ENCODE data around the gene SCARB1.

SCARB1 gene

DNA sequence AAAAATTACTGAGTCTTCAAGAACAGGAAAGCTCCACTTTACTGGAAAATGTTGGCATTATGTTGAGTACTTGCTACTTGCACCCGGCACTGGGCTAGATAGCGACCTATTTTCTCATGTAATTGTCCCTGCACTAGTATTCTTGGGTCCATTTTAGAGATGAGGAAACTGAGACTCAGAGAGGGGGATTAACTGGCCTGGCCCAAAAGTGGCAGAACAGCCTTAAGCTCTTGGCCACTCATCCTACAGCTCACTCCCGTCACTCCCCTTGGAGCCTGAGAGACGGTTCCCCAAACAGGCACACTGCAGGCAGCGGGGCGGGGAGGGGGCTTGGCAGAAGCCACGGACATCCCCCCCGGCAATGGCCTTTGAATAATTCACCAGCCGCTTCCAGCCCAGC lies 113.9 kb downstream of the SCARB1 start:
- no peak overlapping the region for H2AFZ ChIP-seq (ENCODE audit: low read depth, low read length)
- H3K4me1 ChIP-seq (ENCODE audit: insufficient read depth, low read length), result peaks cover 25% of the 10 kb centered on the region
- no peaks in the 10 kb centered on the region for H3K9me3 ChIP-seq (ENCODE audit: low read length)
- no peak overlapping the region for H3K4me3 ChIP-seq (ENCODE audit: low read length)
- no peaks in the 10 kb centered on the region for H3K36me3 ChIP-seq (ENCODE audit: insufficient read depth, low read length)
- no peaks in the 10 kb centered on the region for H3K27me3 ChIP-seq (ENCODE audit: insufficient read depth, low read length)

DNA sequence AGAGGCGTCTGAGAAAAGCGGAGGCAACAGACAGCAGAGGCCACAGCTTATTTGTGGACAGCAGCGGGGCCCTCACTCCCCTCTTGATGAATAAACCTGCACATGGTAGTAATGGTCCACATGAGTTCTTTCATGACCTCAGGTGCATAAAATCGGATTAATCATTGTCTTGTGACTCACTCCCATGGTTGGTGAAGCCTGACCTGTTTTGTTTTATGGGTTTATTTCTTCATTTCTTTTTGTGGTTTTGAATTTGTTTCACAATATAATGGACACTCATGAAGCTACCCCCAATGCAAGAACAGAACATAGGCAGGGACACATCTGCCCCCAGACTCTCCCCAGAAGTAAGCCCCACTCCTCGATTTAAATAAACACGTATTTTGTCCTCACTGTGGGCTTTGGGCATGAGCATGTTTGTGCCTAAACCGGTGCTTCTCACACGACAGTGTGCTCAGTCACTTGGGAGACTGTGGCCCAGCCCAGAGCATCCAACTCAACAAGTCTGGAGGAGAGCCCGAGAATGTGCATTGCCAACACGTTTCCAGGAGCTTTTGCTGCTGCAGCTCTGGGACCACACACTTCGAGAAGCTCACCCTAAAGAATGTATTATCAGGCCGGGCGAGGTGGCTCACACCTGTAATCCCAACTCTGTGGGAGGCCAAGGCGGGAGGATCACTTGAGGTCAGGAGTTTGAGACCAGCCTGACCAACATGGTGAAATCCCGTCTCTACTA lies 116.1 kb downstream of the SCARB1 start:
- Histone ChIP-seq H3K36me3 (ENCODE audit: insufficient read depth, low read length) (no peaks in the 10 kb centered on the region), H3K27me3 (ENCODE audit: insufficient read depth, low read length) (no peaks in the 10 kb centered on the region), H3K4me1 (ENCODE audit: insufficient read depth, low read length) (peaks cover 28% of the 10 kb centered on the region), H3K9me3 (ENCODE audit: low read length) (no peaks in the 10 kb centered on the region), H2AFZ (ENCODE audit: low read depth, low read length) (no peak overlapping the region), H3K4me3 (ENCODE audit: low read length) (no peak overlapping the region)

DNA sequence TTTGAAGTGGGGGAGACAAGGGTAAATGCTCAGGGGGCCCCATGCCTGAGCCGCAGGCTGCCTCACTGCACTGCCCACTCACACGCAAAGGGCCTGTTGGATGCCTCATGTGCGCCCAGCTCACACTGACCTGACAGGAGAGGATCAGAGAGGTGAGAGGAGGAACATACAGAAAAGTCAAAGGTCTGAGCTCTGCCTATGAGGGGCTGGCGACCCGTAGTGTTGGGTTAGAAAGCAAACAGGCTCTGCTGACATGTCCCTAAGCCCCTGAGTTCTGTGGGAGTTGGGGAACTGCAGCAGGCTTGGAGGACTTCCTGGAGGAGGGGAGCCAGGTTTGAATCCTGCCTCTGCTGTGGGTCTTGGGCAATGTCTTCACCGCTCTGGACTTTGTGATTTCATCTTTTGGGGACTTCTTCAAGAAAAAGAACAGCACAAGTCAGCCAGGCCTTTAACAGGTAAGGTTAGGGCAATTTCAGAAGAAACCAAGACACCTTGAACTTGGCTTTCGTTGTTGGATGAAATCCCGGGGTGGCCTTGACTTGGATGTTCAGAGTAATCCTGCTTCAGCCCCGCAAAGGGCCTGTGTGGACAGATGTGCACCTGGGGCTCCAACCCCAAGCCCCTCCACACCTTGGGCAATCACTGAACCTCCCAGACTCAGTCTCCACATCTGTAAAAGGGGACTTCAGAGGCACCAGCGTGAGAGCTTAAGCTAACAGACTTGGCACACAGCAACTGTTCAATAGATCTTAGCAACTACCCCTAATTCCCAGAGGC lies 116.8 kb downstream of the SCARB1 start:
- H2AFZ ChIP-seq (ENCODE audit: low read depth, low read length), result no peak overlapping the region
- no peaks in the 10 kb centered on the region for H3K27me3 ChIP-seq (ENCODE audit: insufficient read depth, low read length)
- H3K4me1 ChIP-seq (ENCODE audit: insufficient read depth, low read length), result peaks cover 34% of the 10 kb centered on the region
- H3K9me3 ChIP-seq (ENCODE audit: low read length), result no peaks in the 10 kb centered on the region
- no peaks in the 10 kb centered on the region for H3K36me3 ChIP-seq (ENCODE audit: insufficient read depth, low read length)
- H3K4me3 ChIP-seq (ENCODE audit: low read length), result no peak overlapping the region

DNA sequence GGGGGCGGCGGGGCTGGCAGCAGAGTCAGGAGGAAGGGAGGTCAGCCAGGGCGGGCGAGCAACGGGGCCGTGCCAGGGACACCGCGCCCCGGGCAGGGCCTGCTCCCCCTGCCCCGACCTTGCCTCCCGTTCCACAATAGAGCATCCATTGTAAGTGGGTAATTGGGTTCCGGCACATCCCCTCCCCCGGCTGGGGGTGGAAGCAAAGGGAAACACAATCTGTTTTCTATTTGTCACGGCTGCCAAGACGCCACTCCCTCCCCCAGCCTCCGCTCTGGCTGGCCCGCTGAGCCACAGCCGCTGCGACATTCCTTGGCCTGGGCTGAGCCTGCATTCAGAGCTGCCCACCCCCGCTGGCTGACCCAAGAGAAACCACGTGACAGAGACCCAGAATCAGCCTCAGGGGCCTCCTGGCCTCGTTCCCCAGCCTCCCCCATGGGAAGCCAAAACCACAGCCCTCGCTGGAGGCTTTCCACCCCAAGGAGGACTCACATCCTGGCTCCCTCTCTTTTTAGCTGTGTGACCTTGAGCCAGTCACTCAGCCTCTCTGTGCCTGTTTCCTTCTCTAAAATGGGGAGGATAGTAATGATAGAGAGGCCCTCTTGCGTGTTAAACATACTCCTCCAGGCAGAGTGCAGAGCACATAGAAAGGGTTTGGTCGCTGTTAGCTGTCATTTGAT lies 117.6 kb downstream of the SCARB1 start:
- Histone ChIP-seq H3K4me1 (ENCODE audit: insufficient read depth, low read length) (peaks cover 31% of the 10 kb centered on the region), H3K9me3 (ENCODE audit: low read length) (no peaks in the 10 kb centered on the region), H3K27me3 (ENCODE audit: insufficient read depth, low read length) (no peaks in the 10 kb centered on the region), H2AFZ (ENCODE audit: low read depth, low read length) (no peak overlapping the region), H3K36me3 (ENCODE audit: insufficient read depth, low read length) (no peaks in the 10 kb centered on the region), H3K4me3 (ENCODE audit: low read length) (peak overlapping the region; percentile 8)

DNA sequence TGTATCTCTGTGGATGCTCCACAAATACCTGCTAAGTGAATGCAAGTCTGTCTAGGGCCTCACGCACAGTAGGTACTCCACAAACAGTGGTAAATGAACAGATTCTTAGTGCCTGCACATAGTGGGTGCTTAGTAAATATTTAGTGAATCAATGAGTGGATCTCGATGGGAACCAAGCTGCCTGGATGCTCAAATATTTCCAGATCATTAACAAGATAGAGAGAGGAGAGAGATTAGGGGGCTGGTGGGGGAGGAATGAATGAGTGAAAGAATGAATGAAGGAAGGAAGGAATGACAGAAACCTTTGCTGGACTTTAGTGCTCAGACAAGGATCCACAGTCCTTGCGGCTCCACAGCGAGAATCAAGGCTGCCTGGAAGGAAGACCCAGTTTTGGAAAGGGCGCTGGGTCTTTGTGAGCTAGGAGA lies 118.2 kb downstream of the SCARB1 start:
- no peak overlapping the region for H2AFZ ChIP-seq (ENCODE audit: low read depth, low read length)
- H3K4me1 ChIP-seq (ENCODE audit: insufficient read depth, low read length), result peaks cover 32% of the 10 kb centered on the region
- no peaks in the 10 kb centered on the region for H3K9me3 ChIP-seq (ENCODE audit: low read length)
- H3K4me3 ChIP-seq (ENCODE audit: low read length), result no peak overlapping the region
- no peaks in the 10 kb centered on the region for H3K27me3 ChIP-seq (ENCODE audit: insufficient read depth, low read length)
- H3K36me3 ChIP-seq (ENCODE audit: insufficient read depth, low read length), result no peaks in the 10 kb centered on the region

DNA sequence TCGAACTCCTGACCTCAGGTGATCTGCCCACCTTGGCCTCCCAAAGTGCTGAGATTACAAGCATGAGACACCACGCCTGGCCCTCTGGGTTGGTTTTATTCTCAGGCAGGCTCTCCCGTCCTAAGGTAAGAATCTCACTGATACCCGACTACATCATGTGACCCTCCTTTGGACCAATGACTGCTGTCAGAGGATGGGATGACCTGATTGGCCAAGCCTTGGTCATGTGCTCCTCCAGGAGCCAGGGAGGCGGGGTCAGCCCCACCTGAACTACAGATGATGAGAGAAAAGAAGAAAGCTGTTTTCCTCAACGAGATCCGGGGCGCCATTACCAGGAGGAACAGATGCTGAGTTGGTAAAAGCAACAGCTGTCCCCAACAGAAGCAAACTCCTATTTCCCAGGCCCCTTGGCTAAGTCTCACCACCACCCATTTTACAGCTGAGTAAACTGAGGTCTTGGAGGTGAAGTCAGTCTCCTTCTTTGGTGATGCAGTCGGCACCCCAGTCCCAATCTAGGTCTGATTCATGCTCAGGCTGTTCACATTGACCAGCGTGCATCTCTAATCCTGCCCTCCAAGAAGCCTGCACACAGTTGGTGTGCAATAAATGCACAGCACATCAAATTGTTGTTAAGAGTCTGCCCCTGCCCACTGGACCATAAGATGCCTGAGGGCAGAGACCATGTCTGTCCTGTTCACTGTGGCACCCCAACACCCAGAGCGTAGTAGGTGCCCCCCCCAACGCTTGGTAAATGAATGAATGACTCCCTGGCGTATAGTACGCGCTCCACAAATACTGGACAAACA lies 118.8 kb downstream of the SCARB1 start:
- Histone ChIP-seq H3K27me3 (ENCODE audit: insufficient read depth, low read length) (no peaks in the 10 kb centered on the region), H3K4me3 (ENCODE audit: low read length) (no peak overlapping the region), H3K9me3 (ENCODE audit: low read length) (no peaks in the 10 kb centered on the region), H2AFZ (ENCODE audit: low read depth, low read length) (no peak overlapping the region), H3K36me3 (ENCODE audit: insufficient read depth, low read length) (no peaks in the 10 kb centered on the region), H3K4me1 (ENCODE audit: insufficient read depth, low read length) (peaks cover 29% of the 10 kb centered on the region)

DNA sequence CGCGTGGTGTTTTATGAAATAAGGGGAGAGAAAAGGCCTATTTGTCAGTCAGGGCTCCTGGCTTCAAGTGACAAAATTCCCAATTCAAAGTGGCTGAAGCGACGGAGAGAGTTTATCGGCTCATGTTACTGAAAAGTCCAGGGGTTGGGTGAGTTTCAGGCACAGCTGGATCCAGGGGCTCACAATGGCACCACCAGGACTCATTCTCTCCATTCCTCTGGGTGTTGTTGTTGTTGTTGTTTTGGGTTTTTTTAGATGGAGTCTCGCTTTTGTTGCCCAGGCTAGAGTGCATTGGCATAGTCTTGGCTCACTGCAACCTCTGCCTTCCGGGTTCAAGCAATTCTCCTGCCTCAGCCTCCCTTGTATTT lies 119.4 kb downstream of the SCARB1 start:
- Histone ChIP-seq H3K4me1 (ENCODE audit: insufficient read depth, low read length) (peaks cover 28% of the 10 kb centered on the region), H3K9me3 (ENCODE audit: low read length) (no peaks in the 10 kb centered on the region)

DNA sequence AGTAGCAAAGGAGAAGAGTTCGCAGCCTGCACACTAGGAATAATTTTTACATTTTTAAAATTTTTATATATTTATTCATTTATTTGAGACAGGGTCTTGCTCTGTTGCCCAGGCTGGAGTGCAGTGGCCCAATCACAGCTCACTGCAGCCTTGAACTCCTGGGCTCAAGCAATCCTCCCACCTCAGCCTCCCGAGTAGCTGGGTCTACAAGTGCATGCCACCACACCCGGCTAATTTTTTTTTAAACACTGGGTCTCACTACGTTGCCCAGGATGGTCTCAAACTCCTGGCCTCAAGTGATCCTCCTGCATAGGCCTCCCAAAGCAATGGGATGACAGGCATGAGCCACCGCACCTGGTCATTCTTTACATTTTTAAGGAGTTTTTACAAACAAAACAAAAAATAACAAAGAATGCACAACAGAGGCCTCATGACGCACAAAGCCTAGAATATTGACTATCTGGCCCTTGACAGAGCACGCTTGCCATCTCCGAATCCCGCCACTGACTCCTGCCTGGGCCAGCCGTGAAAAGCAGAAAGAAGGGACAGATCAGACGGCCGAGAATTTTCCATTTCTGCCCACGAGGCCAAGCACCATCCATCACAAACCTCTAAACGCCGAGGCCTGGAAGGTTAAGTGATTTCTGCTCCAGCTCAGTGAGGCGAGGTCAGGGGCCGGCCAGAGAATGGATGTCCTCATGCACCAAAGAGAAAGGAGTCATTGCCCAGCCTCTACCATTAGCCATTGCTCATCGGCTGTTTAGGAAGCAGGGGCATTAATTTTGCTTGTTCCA lies 120.0 kb downstream of the SCARB1 start:
- Histone ChIP-seq H3K4me3 (ENCODE audit: low read length) (no peak overlapping the region), H3K36me3 (ENCODE audit: insufficient read depth, low read length) (no peaks in the 10 kb centered on the region), H3K27me3 (ENCODE audit: insufficient read depth, low read length) (no peaks in the 10 kb centered on the region), H3K4me1 (ENCODE audit: insufficient read depth, low read length) (peaks cover 30% of the 10 kb centered on the region), H2AFZ (ENCODE audit: low read depth, low read length) (no peak overlapping the region), H3K9me3 (ENCODE audit: low read length) (no peaks in the 10 kb centered on the region)

More for the DNA sequence above, 119.4 kb downstream of the SCARB1 start:
- Histone ChIP-seq H3K27me3 (ENCODE audit: insufficient read depth, low read length) (no peaks in the 10 kb centered on the region), H3K4me3 (ENCODE audit: low read length) (no peak overlapping the region), H2AFZ (ENCODE audit: low read depth, low read length) (no peak overlapping the region), H3K36me3 (ENCODE audit: insufficient read depth, low read length) (no peaks in the 10 kb centered on the region)

DNA sequence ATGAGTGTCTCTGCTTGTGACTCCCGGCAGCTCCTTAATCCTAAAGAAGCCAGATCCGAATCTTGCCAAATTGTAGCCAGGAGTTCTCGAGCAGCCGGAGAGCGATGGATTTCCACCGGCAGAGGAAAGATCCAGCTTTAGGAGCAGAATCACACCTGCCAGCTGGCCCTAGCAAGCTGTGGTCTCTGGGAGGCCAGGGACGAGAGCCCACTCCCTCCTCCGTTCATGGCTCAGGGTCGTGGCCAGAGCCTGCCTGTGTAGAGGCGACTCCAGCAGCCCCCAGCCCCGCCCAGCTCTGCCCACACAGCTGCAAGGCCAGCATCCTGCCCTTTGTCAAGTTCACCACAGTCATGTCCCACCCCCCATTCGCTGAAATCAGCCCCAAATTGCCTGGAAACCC lies 121.0 kb downstream of the SCARB1 start:
- H3K36me3 ChIP-seq (ENCODE audit: insufficient read depth, low read length), result no peaks in the 10 kb centered on the region
- no peaks in the 10 kb centered on the region for H3K9me3 ChIP-seq (ENCODE audit: low read length)
- H3K4me3 ChIP-seq (ENCODE audit: low read length), result no peak overlapping the region
- no peak overlapping the region for H2AFZ ChIP-seq (ENCODE audit: low read depth, low read length)
- H3K4me1 ChIP-seq (ENCODE audit: insufficient read depth, low read length), result peaks cover 37% of the 10 kb centered on the region
- no peaks in the 10 kb centered on the region for H3K27me3 ChIP-seq (ENCODE audit: insufficient read depth, low read length)

DNA sequence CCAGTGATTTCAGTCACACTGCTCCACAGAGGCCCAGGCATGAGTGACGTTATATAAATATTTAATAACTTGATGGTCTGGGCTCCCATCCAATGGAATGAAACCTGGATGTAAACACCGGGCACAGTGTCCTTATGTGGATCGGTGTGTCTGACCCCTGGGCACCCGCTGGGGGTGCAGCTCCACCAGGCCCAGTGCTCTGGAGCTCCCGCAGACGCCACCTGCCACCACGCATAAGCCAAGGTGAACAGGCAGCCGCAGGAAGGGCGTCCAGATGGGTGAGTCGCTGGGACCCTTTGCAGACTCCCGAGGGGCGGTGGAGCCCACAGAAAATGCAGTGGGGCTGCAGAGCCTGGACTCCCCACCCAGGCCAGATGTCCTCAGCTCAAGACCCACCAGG lies 121.6 kb downstream of the SCARB1 start:
- H3K4me1 ChIP-seq (ENCODE audit: insufficient read depth, low read length), result peaks cover 37% of the 10 kb centered on the region
- no peaks in the 10 kb centered on the region for H3K27me3 ChIP-seq (ENCODE audit: insufficient read depth, low read length)
- no peaks in the 10 kb centered on the region for H3K36me3 ChIP-seq (ENCODE audit: insufficient read depth, low read length)
- no peak overlapping the region for H3K4me3 ChIP-seq (ENCODE audit: low read length)
- no peak overlapping the region for H2AFZ ChIP-seq (ENCODE audit: low read depth, low read length)
- no peaks in the 10 kb centered on the region for H3K9me3 ChIP-seq (ENCODE audit: low read length)

DNA sequence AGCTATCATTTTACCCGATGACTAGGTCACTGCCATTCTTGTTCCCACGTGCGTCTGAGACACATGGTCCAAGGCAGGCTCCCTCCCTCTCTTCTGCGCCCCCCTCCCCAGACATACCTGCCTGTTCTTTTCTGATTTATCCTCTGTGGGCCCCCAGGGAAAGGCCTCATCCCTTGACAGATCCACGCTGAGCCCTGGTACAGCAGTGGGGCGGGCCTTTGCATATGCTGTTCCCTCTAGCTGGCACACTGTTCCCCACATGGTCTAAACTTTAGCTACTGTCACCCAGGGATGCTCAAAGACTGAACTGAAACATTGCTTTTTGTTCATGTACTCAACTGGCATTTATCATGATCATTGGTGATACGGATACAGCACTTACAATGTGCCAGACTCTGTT lies 122.5 kb downstream of the SCARB1 start:
- peaks cover 35% of the 10 kb centered on the region for H3K4me1 ChIP-seq (ENCODE audit: insufficient read depth, low read length)
- H3K9me3 ChIP-seq (ENCODE audit: low read length), result no peaks in the 10 kb centered on the region
- H3K27me3 ChIP-seq (ENCODE audit: insufficient read depth, low read length), result no peaks in the 10 kb centered on the region
- H2AFZ ChIP-seq (ENCODE audit: low read depth, low read length), result no peak overlapping the region
- H3K4me3 ChIP-seq (ENCODE audit: low read length), result no peak overlapping the region
- H3K36me3 ChIP-seq (ENCODE audit: insufficient read depth, low read length), result no peaks in the 10 kb centered on the region

DNA sequence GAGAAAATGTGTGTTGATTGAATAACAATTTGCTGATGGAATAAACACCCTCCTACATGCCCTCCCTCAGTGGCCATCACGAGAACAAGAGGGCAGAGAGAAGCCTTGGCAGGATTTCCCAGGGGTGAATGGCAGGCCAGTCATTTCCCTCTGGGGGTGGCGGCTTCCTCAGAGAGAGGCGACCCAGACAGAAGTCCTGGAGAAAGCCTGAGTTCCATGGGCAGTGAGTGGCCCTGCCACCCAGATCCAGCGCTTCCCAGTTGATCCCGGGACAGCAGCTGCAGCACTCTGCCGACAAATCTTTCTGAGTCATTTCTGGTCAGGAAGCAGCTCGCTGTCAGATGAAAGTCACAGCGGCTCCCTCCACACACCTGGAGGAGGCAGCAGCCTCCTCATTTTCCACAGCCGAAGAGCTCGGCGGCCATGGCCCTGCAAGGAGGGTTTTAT lies 123.0 kb downstream of the SCARB1 start:
- H3K36me3 ChIP-seq (ENCODE audit: insufficient read depth, low read length), result no peaks in the 10 kb centered on the region
- H3K27me3 ChIP-seq (ENCODE audit: insufficient read depth, low read length), result no peaks in the 10 kb centered on the region
- no peak overlapping the region for H2AFZ ChIP-seq (ENCODE audit: low read depth, low read length)
- no peaks in the 10 kb centered on the region for H3K9me3 ChIP-seq (ENCODE audit: low read length)
- H3K4me3 ChIP-seq (ENCODE audit: low read length), result no peak overlapping the region
- peaks cover 31% of the 10 kb centered on the region for H3K4me1 ChIP-seq (ENCODE audit: insufficient read depth, low read length)

All from neuron (in vitro differentiated cells).